HEK293 (cell line): ENCODE data around the gene NAXE.
"Not testable (repeated sequence)": the region's sequence is repeated elsewhere in the genome, so short reads cannot be mapped to it uniquely, and the experiment has no call there.

Experiments used
- CTCF ChIA-PET: fragments of 350-600 bp; formaldehyde crosslinking; extraction: SDS; loops from one replicate; lab custom pipeline; 2021; ENCODE audit warnings: antibody characterized with exemption; lab: Yijun Ruan, JAX
- POLR2A ChIA-PET: fragments of 300-600 bp; formaldehyde crosslinking; extraction: SDS; loops from one replicate; lab custom pipeline; 2020; ENCODE audit warnings: antibody characterized with exemption, inconsistent platforms; lab: Yijun Ruan, JAX
- H3K27ac ChIP-seq: fragments of 200-500 bp; sonication (Bioruptor generic); 2 replicates; pipeline ENCODE4 v1.5.1; 2014; ENCODE audit warnings: low read depth, low read length, control low read depth, inconsistent platforms; ENCODE audit errors: extremely low read depth
- H3K36me3 ChIP-seq, 2 experiments: fragments of 200-500 bp in 1 of 2; sonication (Bioruptor generic) in 1 of 2; 1 replicate in 1 of 2; 2 replicates in 1 of 2; pipeline ENCODE4 v1.5.1; 2014 to 2017; ENCODE audit warnings: inconsistent platforms in 2 of 2, low read length in 2 of 2; ENCODE audit not compliant: control insufficient read depth in 2 of 2, insufficient read depth in 1 of 2
- H3K4me1 ChIP-seq: fragments of 200-500 bp; sonication (Bioruptor generic); 2 replicates; pipeline ENCODE4 v1.5.1; 2014; ENCODE audit warnings: mild to moderate bottlenecking, low read length, inconsistent platforms; ENCODE audit not compliant: control insufficient read depth, insufficient read depth
- H3K4me3 ChIP-seq: 2 replicates; pipeline ENCODE4 v1.5.1; 2011; ENCODE audit warnings: low read depth, mild to moderate bottlenecking, control low read depth, low read length, moderate library complexity
- H3K9me3 ChIP-seq: fragments of 200-500 bp; sonication (Bioruptor generic); 2 replicates; pipeline ENCODE4 v1.5.1; 2014; ENCODE audit warnings: low read depth, low read length, inconsistent platforms; ENCODE audit not compliant: control insufficient read depth, insufficient read depth
- GLIS1 ChIP-seq: fragments of 450-650 bp; formaldehyde crosslinking; IDR thresholded peaks from 2 replicates; pipeline ENCODE4 v1.5.1; 2016; ENCODE audit warnings: missing biosample characterization, missing genetic modification characterization
- HOXA7 ChIP-seq: sonication (generic); formaldehyde crosslinking; IDR thresholded peaks from 2 replicates; pipeline ENCODE4 v1.8.1; 2022; ENCODE audit warnings: missing genetic modification reagents, borderline replicate concordance
- KLF8 ChIP-seq: fragments of 450-650 bp; formaldehyde crosslinking; IDR thresholded peaks from 2 replicates; pipeline ENCODE4 v1.5.1; 2016; ENCODE audit warnings: missing biosample characterization, missing genetic modification characterization
- SP7 ChIP-seq: fragments of 450-650 bp; formaldehyde crosslinking; IDR thresholded peaks from 2 replicates; pipeline ENCODE4 v1.5.1; 2016; ENCODE audit warnings: missing biosample characterization, missing genetic modification characterization
- ZBTB7A ChIP-seq: fragments of 450-650 bp; formaldehyde crosslinking; IDR thresholded peaks from 2 replicates; pipeline ENCODE4 v1.5.1; 2016; ENCODE audit warnings: low read depth, missing biosample characterization, missing genetic modification characterization
- ZNF146 ChIP-seq: fragments of 450-650 bp; formaldehyde crosslinking; IDR thresholded peaks from 2 replicates; pipeline ENCODE4 v1.5.1; 2016; ENCODE audit warnings: missing biosample characterization, missing genetic modification characterization
- ZNF266 ChIP-seq: fragments of 450-650 bp; formaldehyde crosslinking; IDR thresholded peaks from 2 replicates; pipeline ENCODE4 v1.5.1; 2016; ENCODE audit warnings: missing biosample characterization, missing genetic modification characterization, low read depth
- ZNF654 ChIP-seq: fragments of 450-650 bp; formaldehyde crosslinking; IDR thresholded peaks from 2 replicates; pipeline ENCODE4 v1.5.1; 2016; ENCODE audit warnings: low read depth, missing biosample characterization, missing genetic modification characterization
- TF ChIP-seq, protein P1 (sequence below): fragments of 450-650 bp; formaldehyde crosslinking; IDR thresholded peaks from 2 replicates; pipeline ENCODE4 v1.5.1; 2016; ENCODE audit warnings: missing biosample characterization, missing genetic modification characterization
- TF ChIP-seq, protein P2 (sequence below): fragments of 450-650 bp; formaldehyde crosslinking; IDR thresholded peaks from 2 replicates; pipeline ENCODE4 v1.5.0; 2017; ENCODE audit warnings: missing biosample characterization, missing genetic modification characterization, borderline replicate concordance
- TF ChIP-seq, protein P3 (sequence below): fragments of 450-650 bp; formaldehyde crosslinking; IDR thresholded peaks from 2 replicates; pipeline ENCODE4 v1.5.1; 2016; ENCODE audit warnings: missing biosample characterization, missing genetic modification characterization
- TF ChIP-seq, protein P4 (sequence below): fragments of 450-650 bp; formaldehyde crosslinking; IDR thresholded peaks from 2 replicates; pipeline ENCODE4 v1.5.1; 2016; ENCODE audit warnings: missing biosample characterization, missing genetic modification characterization

NAXE gene

DNA sequence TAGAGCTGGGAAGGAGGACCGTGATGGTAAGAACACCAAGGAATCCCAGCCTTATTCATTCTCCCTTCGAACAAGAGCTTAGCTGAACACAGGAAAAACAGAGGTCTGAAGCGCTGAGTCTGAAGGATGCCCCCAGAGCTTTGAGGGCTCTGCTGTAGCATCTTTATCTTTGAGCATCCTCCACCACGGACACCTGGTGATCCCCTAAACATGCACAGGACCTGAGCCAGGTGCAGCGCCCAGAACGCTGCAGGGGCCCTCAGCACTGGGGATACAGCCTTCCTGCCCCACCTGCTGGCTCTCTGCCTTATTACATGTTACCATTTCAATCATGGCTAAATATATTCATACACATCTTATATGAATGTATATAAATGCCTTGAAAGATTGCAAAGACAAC lies 17.4 kb downstream of the NAXE start:
- CTCF ChIA-PET: interaction anchor here (0.6 to 1.8 kb wide), 29 partner anchors 8 to 1146 kb away, joined by 3 to 18 read pairs (median 5); partner anchors contain the start of genes GPATCH4, HAPLN2 and TTC24
- Histone ChIP-seq H3K4me1 (no peaks in the 10 kb centered on the region), H3K9me3 (no peaks in the 10 kb centered on the region), H3K4me3 (no peak overlapping the region), H3K36me3 (no peaks in the 10 kb centered on the region), H3K27ac (no peak overlapping the region)
- TF ChIP-seq, protein P1, sequence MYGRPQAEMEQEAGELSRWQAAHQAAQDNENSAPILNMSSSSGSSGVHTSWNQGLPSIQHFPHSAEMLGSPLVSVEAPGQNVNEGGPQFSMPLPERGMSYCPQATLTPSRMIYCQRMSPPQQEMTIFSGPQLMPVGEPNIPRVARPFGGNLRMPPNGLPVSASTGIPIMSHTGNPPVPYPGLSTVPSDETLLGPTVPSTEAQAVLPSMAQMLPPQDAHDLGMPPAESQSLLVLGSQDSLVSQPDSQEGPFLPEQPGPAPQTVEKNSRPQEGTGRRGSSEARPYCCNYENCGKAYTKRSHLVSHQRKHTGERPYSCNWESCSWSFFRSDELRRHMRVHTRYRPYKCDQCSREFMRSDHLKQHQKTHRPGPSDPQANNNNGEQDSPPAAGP (tag by site-specific recombination): no peak
- TF ChIP-seq ZNF654 (peak; percentile 37; the same call in 1 of the 2 replicates), SP7 (no peak), ZNF146 (tag by site-specific recombination) (no peak), GLIS1 (0 out of 2 replicates have a peak, but pooled peaks have one; percentile 24)
- TF ChIP-seq, protein P2, sequence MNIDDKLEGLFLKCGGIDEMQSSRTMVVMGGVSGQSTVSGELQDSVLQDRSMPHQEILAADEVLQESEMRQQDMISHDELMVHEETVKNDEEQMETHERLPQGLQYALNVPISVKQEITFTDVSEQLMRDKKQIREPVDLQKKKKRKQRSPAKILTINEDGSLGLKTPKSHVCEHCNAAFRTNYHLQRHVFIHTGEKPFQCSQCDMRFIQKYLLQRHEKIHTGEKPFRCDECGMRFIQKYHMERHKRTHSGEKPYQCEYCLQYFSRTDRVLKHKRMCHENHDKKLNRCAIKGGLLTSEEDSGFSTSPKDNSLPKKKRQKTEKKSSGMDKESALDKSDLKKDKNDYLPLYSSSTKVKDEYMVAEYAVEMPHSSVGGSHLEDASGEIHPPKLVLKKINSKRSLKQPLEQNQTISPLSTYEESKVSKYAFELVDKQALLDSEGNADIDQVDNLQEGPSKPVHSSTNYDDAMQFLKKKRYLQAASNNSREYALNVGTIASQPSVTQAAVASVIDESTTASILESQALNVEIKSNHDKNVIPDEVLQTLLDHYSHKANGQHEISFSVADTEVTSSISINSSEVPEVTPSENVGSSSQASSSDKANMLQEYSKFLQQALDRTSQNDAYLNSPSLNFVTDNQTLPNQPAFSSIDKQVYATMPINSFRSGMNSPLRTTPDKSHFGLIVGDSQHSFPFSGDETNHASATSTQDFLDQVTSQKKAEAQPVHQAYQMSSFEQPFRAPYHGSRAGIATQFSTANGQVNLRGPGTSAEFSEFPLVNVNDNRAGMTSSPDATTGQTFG (tag by site-specific recombination): no peak
- TF ChIP-seq, protein P3, sequence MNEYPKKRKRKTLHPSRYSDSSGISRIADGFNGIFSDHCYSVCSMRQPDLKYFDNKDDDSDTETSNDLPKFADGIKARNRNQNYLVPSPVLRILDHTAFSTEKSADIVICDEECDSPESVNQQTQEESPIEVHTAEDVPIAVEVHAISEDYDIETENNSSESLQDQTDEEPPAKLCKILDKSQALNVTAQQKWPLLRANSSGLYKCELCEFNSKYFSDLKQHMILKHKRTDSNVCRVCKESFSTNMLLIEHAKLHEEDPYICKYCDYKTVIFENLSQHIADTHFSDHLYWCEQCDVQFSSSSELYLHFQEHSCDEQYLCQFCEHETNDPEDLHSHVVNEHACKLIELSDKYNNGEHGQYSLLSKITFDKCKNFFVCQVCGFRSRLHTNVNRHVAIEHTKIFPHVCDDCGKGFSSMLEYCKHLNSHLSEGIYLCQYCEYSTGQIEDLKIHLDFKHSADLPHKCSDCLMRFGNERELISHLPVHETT: no peak
- TF ChIP-seq, protein P4, sequence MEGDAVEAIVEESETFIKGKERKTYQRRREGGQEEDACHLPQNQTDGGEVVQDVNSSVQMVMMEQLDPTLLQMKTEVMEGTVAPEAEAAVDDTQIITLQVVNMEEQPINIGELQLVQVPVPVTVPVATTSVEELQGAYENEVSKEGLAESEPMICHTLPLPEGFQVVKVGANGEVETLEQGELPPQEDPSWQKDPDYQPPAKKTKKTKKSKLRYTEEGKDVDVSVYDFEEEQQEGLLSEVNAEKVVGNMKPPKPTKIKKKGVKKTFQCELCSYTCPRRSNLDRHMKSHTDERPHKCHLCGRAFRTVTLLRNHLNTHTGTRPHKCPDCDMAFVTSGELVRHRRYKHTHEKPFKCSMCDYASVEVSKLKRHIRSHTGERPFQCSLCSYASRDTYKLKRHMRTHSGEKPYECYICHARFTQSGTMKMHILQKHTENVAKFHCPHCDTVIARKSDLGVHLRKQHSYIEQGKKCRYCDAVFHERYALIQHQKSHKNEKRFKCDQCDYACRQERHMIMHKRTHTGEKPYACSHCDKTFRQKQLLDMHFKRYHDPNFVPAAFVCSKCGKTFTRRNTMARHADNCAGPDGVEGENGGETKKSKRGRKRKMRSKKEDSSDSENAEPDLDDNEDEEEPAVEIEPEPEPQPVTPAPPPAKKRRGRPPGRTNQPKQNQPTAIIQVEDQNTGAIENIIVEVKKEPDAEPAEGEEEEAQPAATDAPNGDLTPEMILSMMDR (tag by site-specific recombination): peak; percentile 16; the same call in 1 of the 2 replicates
- POLR2A ChIA-PET: no interaction called here

DNA sequence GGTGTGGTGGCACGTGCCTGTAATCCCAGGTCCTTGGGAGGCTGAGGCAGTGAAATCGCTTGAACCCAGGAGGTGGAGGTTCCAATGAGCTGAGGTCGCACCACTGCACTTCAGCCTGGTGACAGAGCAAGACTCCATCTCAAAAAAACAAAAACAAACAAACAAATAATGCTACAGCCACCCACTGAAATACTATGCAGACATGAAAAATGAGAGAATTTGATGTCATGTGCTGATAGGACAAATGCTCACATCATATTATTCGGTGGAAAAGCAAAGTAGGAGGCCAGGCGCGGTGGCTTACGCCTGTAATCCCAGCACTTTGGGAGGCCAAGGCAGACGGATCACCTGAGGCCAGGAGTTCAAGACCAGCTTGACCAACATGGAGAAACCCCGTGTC lies 18.5 kb downstream of the NAXE start:
- not testable (repeated sequence) for H3K36me3 ChIP-seq, H3K9me3 ChIP-seq, H3K4me1 ChIP-seq, H3K4me3 ChIP-seq
- CTCF ChIA-PET: interaction anchor here (0.6 to 0.8 kb wide), 2 partner anchors 10 to 24 kb away, joined by 3 read pairs; no protein-coding TSS in a partner anchor
- peak; percentile 97 for TF ChIP-seq ZNF146 (tag by site-specific recombination)
- TF ChIP-seq, all 188 proteins: peak for 1; not testable (repeated sequence) for 187
- H3K27ac ChIP-seq, POLR2A ChIA-PET: not testable (repeated sequence)

DNA sequence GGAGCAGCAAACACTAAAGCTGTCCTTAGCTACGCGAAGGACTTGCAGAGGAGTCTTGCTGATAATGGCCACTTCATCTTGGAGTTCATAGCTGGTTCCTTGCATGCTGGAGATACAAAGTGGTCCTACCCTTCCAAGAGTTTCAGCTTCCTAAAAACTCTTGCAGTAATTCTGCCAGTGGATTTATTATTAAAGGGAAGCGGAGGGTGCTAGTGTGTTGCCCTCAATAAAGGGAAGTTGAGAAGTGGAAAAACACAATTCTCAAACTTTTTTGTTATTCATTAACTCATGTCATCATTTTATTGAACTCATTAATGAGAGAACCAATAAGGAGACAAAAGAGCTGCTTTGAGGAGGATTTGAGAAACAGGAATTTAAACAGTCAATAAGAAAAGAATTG lies 21.1 kb downstream of the NAXE start:
- ChIA-PET POLR2A (no interaction called here), CTCF (interaction anchor here (0.6 to 8.1 kb wide), 14 partner anchors 8 to 1442 kb away, joined by 3 to 95 read pairs (median 3); partner anchors contain the start of gene NAXE)
- Histone ChIP-seq H3K9me3 (no peaks in the 10 kb centered on the region), H3K4me1 (peaks cover 5% of the 10 kb centered on the region; the same call in 1 of the 2 replicates), H3K36me3 (no peaks in the 10 kb centered on the region), H3K27ac (no peak overlapping the region), H3K4me3 (no peak overlapping the region)
- TF ChIP-seq ZBTB7A (tag by site-specific recombination) (no peak), ZNF266 (no peak), HOXA7 (CRISPR knock-in tag) (no peak), KLF8 (tag by site-specific recombination) (no peak)
